Prostate gland (tissue), 2 donors: Measurements from ENCODE around the gene TMTC4. TPM values are rescaled to one million over a fixed set of nuclear protein-coding genes. Genes with fewer than 3 reads are reported as not detected.

Source experiments
- DNase-seq: peaks from one replicate; pipeline ENCODE4 v3.0.0-alpha.2; 2019; ENCODE audit warnings: low spot score
- H3K27ac ChIP-seq, 2 donors: fragments of 200-600 bp; sonication (generic); 2 replicates each; pipeline ENCODE4 v1.5.1; 2017 to 2019
- H3K27me3 ChIP-seq: fragments of 200-600 bp; sonication (generic); replicated peaks from 2 replicates; pipeline ENCODE4 v1.5.1; 2019; ENCODE audit not compliant: insufficient read depth
- H3K36me3 ChIP-seq, 2 donors: fragments of 200-600 bp; sonication (generic); 1 replicate in 1 of 2; 2 replicates in 1 of 2; pipeline versions ENCODE4 v1.5.1 to v1.8.1; 2017 to 2019
- H3K4me1 ChIP-seq: fragments of 200-600 bp; sonication (generic); replicated peaks from 2 replicates; pipeline ENCODE4 v1.5.1; 2019
- H3K4me3 ChIP-seq, 2 donors: fragments of 200-600 bp; sonication (generic); 2 replicates each; pipeline ENCODE4 v1.5.1; 2017 to 2019
- H3K9me3 ChIP-seq: fragments of 200-600 bp; sonication (generic); 2 replicates; pipeline ENCODE4 v1.5.1; 2017
- CTCF ChIP-seq, 4 experiments: fragments of 200-600 bp in 2 of 4; fragments of 450-650 bp in 2 of 4; sonication (generic) in 2 of 4; IDR thresholded peaks; 1 replicate in 3 of 4; 2 replicates in 1 of 4; pipeline ENCODE4 v1.5.1; 2016 to 2019; ENCODE audit warnings: antibody characterized with exemption in 4 of 4, mild to moderate bottlenecking in 2 of 4, moderate library complexity in 2 of 4
- POLR2A ChIP-seq: fragments of 450-650 bp; IDR thresholded peaks from one replicate; pipeline ENCODE4 v1.6.1; 2016; ENCODE audit warnings: antibody characterized with exemption, mild to moderate bottlenecking
- POLR2AphosphoS5 ChIP-seq: sonication (generic); formaldehyde crosslinking; IDR thresholded peaks from one replicate; pipeline ENCODE4 v1.6.1; 2017; ENCODE audit warnings: antibody characterized with exemption
- WGBS: methylation state at CpG from one replicate; pipeline ENCODE4 v1.1.5; 2018; 5-methylcytosine and 5-hydroxymethylcytosine counted together
- intact Hi-C: fragments of 100-400 bp; cut with DNase I; formaldehyde crosslinking; loops from one replicate; pipeline ENCODE4 v1.14.2; 2022
- total RNA-seq, 2 donors: library from RNA; depleted of rRNA; stranded (reverse); fragments of >200 nt; gene quantifications; one replicate each; pipeline ENCODE4 v1.1.0, GENCODE V29; 2016

The TMTC4 gene
- total RNA-seq, 2 donors from 2014 or later = 20.2 to 22.4 TPM

- Histone ChIP-seq H3K27ac (no peak overlapping the region), H3K9me3 (no peaks in the 10 kb centered on the region), H3K27me3 (no peaks in the 10 kb centered on the region), H3K36me3 (no peaks in the 10 kb centered on the region), H3K4me1 (no peaks in the 10 kb centered on the region), H3K4me3 (no peak overlapping the region)
- intact Hi-C loops = no loop called here
- no peak for DNase-seq
- TF ChIP-seq POLR2AphosphoS5 (no peak), CTCF (IDR thresholded peaks at IDR 0.05) (no peak), POLR2A (no peak)
- WGBS = 91% methylated on average over 2 of the region's 2 CpGs
Observed at GRCh38 chr13:100596516-100596915, 78.1 kb downstream of the TMTC4 start.

GRCh38 chr13:100594731-100595130, 79.9 kb downstream of the TMTC4 start:
- intact Hi-C loops = no loop called here
- Histone ChIP-seq H3K9me3 (no peaks in the 10 kb centered on the region), H3K36me3 (no peaks in the 10 kb centered on the region), H3K27me3 (no peaks in the 10 kb centered on the region), H3K27ac (no peak overlapping the region), H3K4me1 (no peaks in the 10 kb centered on the region), H3K4me3 (no peak overlapping the region)
- no peak for DNase-seq
- no peak for TF ChIP-seq POLR2AphosphoS5
- no peak for TF ChIP-seq POLR2A
- TF ChIP-seq CTCF (IDR thresholded peaks at IDR 0.05) = no peak
- WGBS = 77% methylated on average over 4 of the region's 4 CpGs

- Histone ChIP-seq H3K9me3 (no peaks in the 10 kb centered on the region), H3K4me3 (no peak overlapping the region), H3K27me3 (no peaks in the 10 kb centered on the region), H3K27ac (no peak overlapping the region), H3K36me3 (no peaks in the 10 kb centered on the region), H3K4me1 (no peaks in the 10 kb centered on the region)
- intact Hi-C loops = no loop called here
- TF ChIP-seq POLR2A (no peak), POLR2AphosphoS5 (no peak), CTCF (IDR thresholded peaks at IDR 0.05) (no peak)
- no peak for DNase-seq
- WGBS = 81% methylated on average over 9 of the region's 9 CpGs
Observed at GRCh38 chr13:100594255-100594654, 80.3 kb downstream of the TMTC4 start.

- Histone ChIP-seq H3K27me3 (no peaks in the 10 kb centered on the region), H3K27ac (no peak overlapping the region), H3K9me3 (no peaks in the 10 kb centered on the region), H3K4me3 (no peak overlapping the region), H3K4me1 (no peaks in the 10 kb centered on the region), H3K36me3 (no peaks in the 10 kb centered on the region)
- TF ChIP-seq CTCF (IDR thresholded peaks at IDR 0.05) (no peak), POLR2AphosphoS5 (no peak), POLR2A (no peak)
- no peak for DNase-seq
- intact Hi-C loops = no loop called here
- WGBS = 79% methylated on average over 6 of the region's 6 CpGs
Observed at GRCh38 chr13:100589178-100589725, 85.3 kb downstream of the TMTC4 start.
